ENCODE results near the gene CCDC92. TPM values are rescaled to one million over a fixed set of nuclear protein-coding genes. Genes with fewer than 3 reads are reported as not detected.

The CCDC92 gene
- total and polyA plus RNA-seq, 12 donors: 7.8 to 65.9 (median 23.7) TPM

DNA sequence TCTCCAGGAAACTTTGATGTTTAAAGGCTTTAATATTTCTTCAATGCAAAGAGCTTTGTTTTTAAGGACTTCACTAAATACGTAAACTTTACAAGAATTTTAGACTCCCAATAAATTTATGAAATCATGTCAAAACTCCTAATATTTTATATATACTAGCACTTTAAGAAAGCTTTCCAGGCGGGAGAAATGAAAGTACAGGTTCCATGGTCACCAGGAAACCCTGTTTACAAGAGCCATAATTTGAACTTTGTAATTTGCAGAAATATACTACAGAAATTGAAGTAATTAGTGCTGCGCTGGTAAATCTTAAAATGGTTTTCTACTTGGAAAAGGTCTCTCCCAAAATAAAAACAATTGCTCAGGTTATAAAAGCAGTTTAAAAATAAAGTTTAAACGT is 8.8 kb downstream of the CCDC92 start:
- Histone ChIP-seq H3K27ac (no peak overlapping the region), H3K4me1 (replicated peaks in 1 of 2) (no peaks in the 10 kb centered on the region), H3K4me3 (no peak overlapping the region), H3K27me3 (no peaks in the 10 kb centered on the region), H3K9me3 (replicated peaks in 1 of 3) (peaks cover 0 to 4% (median 0%) of the 10 kb centered on the region in 3 donors), H3K36me3 (replicated peaks in 1 of 2) (no peaks in the 10 kb centered on the region)
- intact Hi-C loops (cut with DNase I): no loop called here
- 86 to 94% (median 93%) methylated on average over 4 of the region's 4 CpGs for WGBS, 4 donors
- TF ChIP-seq, protein P1, sequence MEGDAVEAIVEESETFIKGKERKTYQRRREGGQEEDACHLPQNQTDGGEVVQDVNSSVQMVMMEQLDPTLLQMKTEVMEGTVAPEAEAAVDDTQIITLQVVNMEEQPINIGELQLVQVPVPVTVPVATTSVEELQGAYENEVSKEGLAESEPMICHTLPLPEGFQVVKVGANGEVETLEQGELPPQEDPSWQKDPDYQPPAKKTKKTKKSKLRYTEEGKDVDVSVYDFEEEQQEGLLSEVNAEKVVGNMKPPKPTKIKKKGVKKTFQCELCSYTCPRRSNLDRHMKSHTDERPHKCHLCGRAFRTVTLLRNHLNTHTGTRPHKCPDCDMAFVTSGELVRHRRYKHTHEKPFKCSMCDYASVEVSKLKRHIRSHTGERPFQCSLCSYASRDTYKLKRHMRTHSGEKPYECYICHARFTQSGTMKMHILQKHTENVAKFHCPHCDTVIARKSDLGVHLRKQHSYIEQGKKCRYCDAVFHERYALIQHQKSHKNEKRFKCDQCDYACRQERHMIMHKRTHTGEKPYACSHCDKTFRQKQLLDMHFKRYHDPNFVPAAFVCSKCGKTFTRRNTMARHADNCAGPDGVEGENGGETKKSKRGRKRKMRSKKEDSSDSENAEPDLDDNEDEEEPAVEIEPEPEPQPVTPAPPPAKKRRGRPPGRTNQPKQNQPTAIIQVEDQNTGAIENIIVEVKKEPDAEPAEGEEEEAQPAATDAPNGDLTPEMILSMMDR (IDR thresholded peaks at IDR 0.05): no peak
- TF ChIP-seq POLR2A (IDR thresholded peaks at IDR 0.05): no peak
- DNase-seq: no peak

DNA sequence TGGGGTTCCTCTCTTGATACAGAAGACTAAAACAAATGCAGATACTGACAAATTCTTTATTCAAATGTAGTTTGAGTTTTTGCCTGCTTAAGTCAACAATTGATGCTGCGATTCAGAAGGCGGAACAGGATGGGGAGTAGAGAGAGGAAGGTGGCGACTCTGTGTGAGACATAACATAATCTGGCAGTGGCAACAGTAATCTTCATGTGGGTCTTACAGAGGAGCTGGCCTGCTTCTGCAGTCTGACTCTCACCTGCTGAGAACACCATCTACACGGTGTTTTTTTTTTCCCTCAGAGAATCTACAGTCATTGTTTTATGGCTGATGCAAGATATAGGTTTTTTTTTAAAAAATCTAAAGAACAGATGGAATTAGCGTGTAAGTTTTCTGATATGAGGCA is 10.1 kb downstream of the CCDC92 start:
- intact Hi-C loops (cut with DNase I): no loop called here
- TF ChIP-seq, protein P1 (IDR thresholded peaks at IDR 0.05): no peak
- no peak for TF ChIP-seq POLR2A (IDR thresholded peaks at IDR 0.05)
- no peak overlapping the region for H3K27ac ChIP-seq
- no peaks in the 10 kb centered on the region for H3K27me3 ChIP-seq
- no peak for DNase-seq
- no peak overlapping the region for H3K4me3 ChIP-seq
- 78 to 87% (median 83%) methylated on average over 5 of the region's 5 CpGs for WGBS, 4 donors
- no peaks in the 10 kb centered on the region for H3K4me1 ChIP-seq (replicated peaks in 1 of 2)
- peaks cover 0 to 4% (median 0%) of the 10 kb centered on the region in 3 donors for H3K9me3 ChIP-seq (replicated peaks in 1 of 3)
- H3K36me3 ChIP-seq (replicated peaks in 1 of 2): no peaks in the 10 kb centered on the region

DNA sequence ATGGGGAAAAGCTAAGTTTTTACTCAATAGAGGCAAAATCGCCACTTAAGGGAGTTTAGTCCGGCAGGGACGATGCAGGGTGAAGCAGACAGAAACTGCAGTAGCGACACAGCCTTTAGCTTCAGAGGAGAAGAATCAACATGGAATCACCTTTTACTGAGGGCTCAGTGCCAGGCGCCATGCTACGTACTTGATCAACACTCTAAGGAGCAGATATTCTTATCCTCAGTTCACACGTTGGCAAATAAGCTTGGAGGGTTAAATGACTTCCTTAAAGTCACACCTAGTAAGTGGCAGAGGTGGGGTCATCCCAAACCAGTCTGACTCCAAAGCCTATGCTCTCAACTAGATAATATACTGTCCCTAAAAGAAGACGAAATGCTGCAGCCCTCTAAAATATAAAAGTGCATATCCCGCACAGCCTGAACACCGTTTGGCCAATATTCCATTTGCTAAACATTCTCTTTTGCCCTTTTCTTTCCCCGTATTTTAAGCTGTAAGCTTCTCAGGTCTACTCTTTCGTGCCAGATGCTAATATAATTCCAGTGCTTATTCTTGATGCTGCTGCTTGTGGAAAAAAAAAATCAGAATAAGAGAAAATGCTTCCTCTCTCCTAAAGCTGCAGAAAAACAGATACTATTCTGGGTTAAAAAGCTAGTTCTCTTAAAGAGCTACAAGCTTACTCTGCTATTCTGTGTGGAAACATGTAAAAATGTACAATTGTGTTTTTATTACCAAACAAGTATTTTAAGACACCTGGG is 10.9 kb downstream of the CCDC92 start:
- no peak for TF ChIP-seq POLR2A (IDR thresholded peaks at IDR 0.05)
- TF ChIP-seq, protein P1 (IDR thresholded peaks at IDR 0.05): no peak
- Histone ChIP-seq H3K36me3 (replicated peaks in 1 of 2) (no peaks in the 10 kb centered on the region), H3K4me3 (no peak overlapping the region), H3K4me1 (replicated peaks in 1 of 2) (no peaks in the 10 kb centered on the region), H3K27me3 (no peaks in the 10 kb centered on the region), H3K27ac (no peak overlapping the region), H3K9me3 (replicated peaks in 1 of 3) (peaks cover 0 to 4% (median 0%) of the 10 kb centered on the region in 3 donors)
- DNase-seq: no peak
- 81 to 88% (median 85%) methylated on average over 12 of the region's 12 CpGs for WGBS, 4 donors
- intact Hi-C loops (cut with DNase I): no loop called here

GRCh38 chr12:123960856-123961255 is 11.8 kb downstream of the CCDC92 start:
- Histone ChIP-seq H3K9me3 (replicated peaks in 1 of 3) (peaks cover 0 to 4% (median 0%) of the 10 kb centered on the region in 3 donors), H3K4me1 (replicated peaks in 1 of 2) (no peaks in the 10 kb centered on the region), H3K27ac (no peak overlapping the region), H3K4me3 (no peak overlapping the region), H3K27me3 (no peaks in the 10 kb centered on the region), H3K36me3 (replicated peaks in 1 of 2) (no peaks in the 10 kb centered on the region)
- no peak for TF ChIP-seq POLR2A (IDR thresholded peaks at IDR 0.05)
- TF ChIP-seq, protein P1 (IDR thresholded peaks at IDR 0.05): no peak
- WGBS, 4 donors: 80 to 90% (median 85%) methylated on average over 4 of the region's 4 CpGs
- DNase-seq: no peak
- intact Hi-C loops (cut with DNase I): no loop called here
